BLaER1 treated with 17β-estradiol and CSF1 and Interleukin-3, amounts not matched to agents 10 nM and 100 nM (cell line): Measurements from ENCODE around the gene AQP3.
A peak's percentile ranks its signal among the peaks of the same experiment; 100 is the strongest.
"Not testable (repeated sequence)": the region's sequence is repeated elsewhere in the genome, so short reads cannot be mapped to it uniquely, and the experiment has no call there.

ENCODE experiments used
- H3K27ac ChIP-seq, 11 experiments: shearing (Covaris generic); formaldehyde crosslinking; 2 replicates each; pipeline ENCODE4 v1.8.1; 2022
- H3K27me3 ChIP-seq, 11 experiments: shearing (Covaris generic); formaldehyde crosslinking; 2 replicates each; pipeline ENCODE4 v1.8.1; 2022
- H3K36me3 ChIP-seq, 11 experiments: shearing (Covaris generic); formaldehyde crosslinking; 2 replicates each; pipeline ENCODE4 v1.8.1; 2022
- H3K4me1 ChIP-seq, 10 experiments: shearing (Covaris generic); formaldehyde crosslinking; 2 replicates each; pipeline ENCODE4 v1.8.1; 2022
- H3K4me2 ChIP-seq, 11 experiments: shearing (Covaris generic); formaldehyde crosslinking; 2 replicates each; pipeline ENCODE4 v1.8.1; 2022
- H3K4me3 ChIP-seq, 10 experiments: shearing (Covaris generic); formaldehyde crosslinking; 2 replicates each; pipeline ENCODE4 v1.8.1; 2022
- H3K9ac ChIP-seq, 11 experiments: shearing (Covaris generic); formaldehyde crosslinking; 2 replicates each; pipeline ENCODE4 v1.8.1; 2022
- H3K9me3 ChIP-seq, 11 experiments: shearing (Covaris generic); formaldehyde crosslinking; replicated peaks in 1 of 11; 2 replicates each; pipeline ENCODE4 v1.8.1; 2022
- H4K20me1 ChIP-seq, 11 experiments: shearing (Covaris generic); formaldehyde crosslinking; 2 replicates each; pipeline ENCODE4 v1.8.1; 2022
- Cebpa-rat ChIP-seq, 11 experiments: shearing (Covaris generic); IDR thresholded peaks; 2 replicates each; pipeline ENCODE4 v1.8.1; 2022

The AQP3 gene

GRCh38 chr9:33446946-33447798 is at the start of gene AQP3:
TSS of gene AQP3 (minus strand) at chr9:33447593. CDS start at chr9:33447530, 63 bp downstream.
- Histone ChIP-seq H3K27ac (peak within 1 kb of the TSS in 9 of 11 experiments; percentile 30 to 67 (median 46); a peak in 17 of 22 replicates), H3K9ac (peak within 1 kb of the TSS; percentile 51 to 70 (median 64); a peak in 21 of 22 replicates), H4K20me1 (0 out of 22 replicates have a peak, but pooled peaks cover 0 to 4% (median 0%) of the 10 kb centered on the region in 11 experiments), H3K27me3 (0 out of 22 replicates have a peak, but pooled peaks cover 0 to 3% (median 0%) of the 10 kb centered on the region in 11 experiments), H3K36me3 (no peaks in the 10 kb centered on the region), H3K4me3 (peak within 1 kb of the TSS; percentile 47 to 69 (median 54)), H3K4me2 (peak within 1 kb of the TSS; percentile 86 to 99 (median 93)), H3K9me3 (no peaks in the 10 kb centered on the region), H3K4me1 (peaks cover 36 to 57% (median 46%) of the 10 kb centered on the region in 10 experiments)
- no peak for TF ChIP-seq Cebpa-rat (IDR thresholded peaks at IDR 0.05)

- H3K27me3 ChIP-seq, H3K27ac ChIP-seq, H3K4me2 ChIP-seq, H3K9me3 ChIP-seq, H3K9ac ChIP-seq, H3K4me3 ChIP-seq, H3K36me3 ChIP-seq, H3K4me1 ChIP-seq, H4K20me1 ChIP-seq: not testable (repeated sequence)
These were observed 46.4 kb upstream of the AQP3 start for GRCh38 chr9:33493819-33494218.

- Histone ChIP-seq H3K4me3 (no peak overlapping the region), H4K20me1 (no peaks in the 10 kb centered on the region), H3K27ac (no peak overlapping the region), H3K9ac (no peak overlapping the region), H3K9me3 (no peaks in the 10 kb centered on the region), H3K36me3 (no peaks in the 10 kb centered on the region), H3K4me2 (no peak overlapping the region), H3K4me1 (no peaks in the 10 kb centered on the region), H3K27me3 (no peaks in the 10 kb centered on the region)
- TF ChIP-seq Cebpa-rat (IDR thresholded peaks at IDR 0.05): no peak
These were observed 41.7 kb upstream of the AQP3 start for GRCh38 chr9:33489066-33489465.

- H3K27ac ChIP-seq, H4K20me1 ChIP-seq, H3K4me1 ChIP-seq, H3K9me3 ChIP-seq, H3K36me3 ChIP-seq, H3K4me3 ChIP-seq, H3K27me3 ChIP-seq, H3K9ac ChIP-seq, H3K4me2 ChIP-seq: not testable (repeated sequence)
These were observed 37.9 kb upstream of the AQP3 start for GRCh38 chr9:33485312-33485711.

GRCh38 chr9:33480976-33481375 is 33.6 kb upstream of the AQP3 start:
- Histone ChIP-seq H4K20me1 (no peaks in the 10 kb centered on the region), H3K4me2 (no peak overlapping the region), H3K4me3 (no peak overlapping the region), H3K27ac (no peak overlapping the region), H3K9me3 (no peaks in the 10 kb centered on the region), H3K36me3 (no peaks in the 10 kb centered on the region), H3K27me3 (no peaks in the 10 kb centered on the region), H3K9ac (no peak overlapping the region), H3K4me1 (no peaks in the 10 kb centered on the region)
- no peak for TF ChIP-seq Cebpa-rat (IDR thresholded peaks at IDR 0.05)

GRCh38 chr9:33480106-33480505 is 32.7 kb upstream of the AQP3 start:
- no peak overlapping the region for H3K4me2 ChIP-seq
- no peak overlapping the region for H3K27ac ChIP-seq
- no peak for TF ChIP-seq Cebpa-rat (IDR thresholded peaks at IDR 0.05)
- H3K27me3 ChIP-seq: no peaks in the 10 kb centered on the region
- H3K4me1 ChIP-seq: no peaks in the 10 kb centered on the region
- H4K20me1 ChIP-seq: no peaks in the 10 kb centered on the region
- H3K36me3 ChIP-seq: no peaks in the 10 kb centered on the region
- H3K9ac ChIP-seq: no peak overlapping the region
- no peak overlapping the region for H3K4me3 ChIP-seq
- no peaks in the 10 kb centered on the region for H3K9me3 ChIP-seq

GRCh38 chr9:33476503-33476902 is 29.1 kb upstream of the AQP3 start:
- H3K27ac ChIP-seq: no peak overlapping the region
- no peak overlapping the region for H3K4me3 ChIP-seq
- no peak overlapping the region for H3K4me2 ChIP-seq
- H3K27me3 ChIP-seq: no peaks in the 10 kb centered on the region
- H4K20me1 ChIP-seq: peaks cover 0 to 18% (median 12%) of the 10 kb centered on the region in 11 experiments; a peak in 15 of 22 replicates
- H3K9ac ChIP-seq: no peak overlapping the region
- TF ChIP-seq Cebpa-rat (IDR thresholded peaks at IDR 0.05): no peak
- peaks cover 7 to 11% (median 10%) of the 10 kb centered on the region in 11 experiments for H3K36me3 ChIP-seq
- peaks cover 13 to 22% (median 18%) of the 10 kb centered on the region in 10 experiments for H3K4me1 ChIP-seq
- no peaks in the 10 kb centered on the region for H3K9me3 ChIP-seq

GRCh38 chr9:33475357-33475756 is 28.0 kb upstream of the AQP3 start:
- TF ChIP-seq Cebpa-rat (IDR thresholded peaks at IDR 0.05): no peak
- peaks cover 18 to 26% (median 20%) of the 10 kb centered on the region in 10 experiments for H3K4me1 ChIP-seq
- no peak overlapping the region for H3K27ac ChIP-seq
- H3K9ac ChIP-seq: no peak overlapping the region
- no peak overlapping the region for H3K4me3 ChIP-seq
- no peaks in the 10 kb centered on the region for H3K9me3 ChIP-seq
- H3K4me2 ChIP-seq: no peak overlapping the region
- H4K20me1 ChIP-seq: peaks cover 0 to 30% (median 22%) of the 10 kb centered on the region in 11 experiments; a peak in 16 of 22 replicates
- no peaks in the 10 kb centered on the region for H3K27me3 ChIP-seq
- peaks cover 19 to 23% (median 21%) of the 10 kb centered on the region in 11 experiments for H3K36me3 ChIP-seq

- Histone ChIP-seq H3K36me3 (peaks cover 34 to 39% (median 37%) of the 10 kb centered on the region in 11 experiments), H3K27ac (peak within 1 kb of the TSS; percentile 24 to 81 (median 74); a peak in 21 of 22 replicates)
These were observed 26.4 kb upstream of the AQP3 start, which contains the start of gene NOL6 for GRCh38 chr9:33473643-33474352. TSS of gene NOL6 (minus strand) at chr9:33473924. CDS start at chr9:33473842, 82 bp downstream.

More at GRCh38 chr9:33473643-33474352, 26.4 kb upstream of the AQP3 start, which contains the start of gene NOL6:
- Histone ChIP-seq H3K4me3 (peak within 1 kb of the TSS; percentile 78 to 99 (median 86)), H3K27me3 (no peaks in the 10 kb centered on the region), H3K9ac (peak within 1 kb of the TSS; percentile 72 to 88 (median 84)), H3K4me1 (peaks cover 18 to 26% (median 20%) of the 10 kb centered on the region in 10 experiments), H3K4me2 (peak within 1 kb of the TSS; percentile 86 to 96 (median 94)), H4K20me1 (peaks cover 0 to 45% (median 37%) of the 10 kb centered on the region in 11 experiments; a peak in 16 of 22 replicates), H3K9me3 (no peaks in the 10 kb centered on the region)
- TF ChIP-seq Cebpa-rat (IDR thresholded peaks at IDR 0.05): no peak
